GM12878 (cell line): ENCODE data around the gene PIGN. TPM values are rescaled to one million over a fixed set of nuclear protein-coding genes. Genes with fewer than 3 reads are reported as not detected.

Experiments
- ATAC-seq: fragments of 200-7000 bp; cut with Tn5 transposase; 3 replicates; pipeline ENCODE4 v1.9.1; 2020; ENCODE audit warnings: mild to moderate bottlenecking, moderate library complexity
- BruUV-seq: library from RNA; stranded (reverse); fragments of 400-500 nt; replicated peaks from 2 replicates; lab custom pipeline; 2021; lab: Mats Ljungman, UMichigan
- CTCF ChIA-PET: fragments of 300-600 bp; sonication (Branson Sonifier 250); formaldehyde crosslinking; extraction: SDS; loops from one replicate; lab custom pipeline; 2021; ENCODE audit warnings: inconsistent platforms; lab: Yijun Ruan, JAX
- POLR2A ChIA-PET: fragments of 350-600 bp; formaldehyde crosslinking; extraction: SDS; loops from one replicate; lab custom pipeline; 2021; ENCODE audit warnings: inconsistent platforms; lab: Charles Lee
- RAD21 ChIA-PET: fragments of 300-600 bp; sonication (Branson Sonifier 250); formaldehyde crosslinking; loops from one replicate; lab custom pipeline; 2023; ENCODE audit warnings: antibody characterized with exemption; ENCODE audit not compliant: unreplicated experiment; lab: Charles Lee
- SMC1A ChIA-PET: fragments of 300-600 bp; sonication (Branson Sonifier 250); formaldehyde crosslinking; loops from one replicate; lab custom pipeline; 2023; ENCODE audit not compliant: unreplicated experiment, uncharacterized antibody; lab: Charles Lee
- DNase-seq: peaks from one replicate; pipeline ENCODE4 v3.0.0-alpha.2; 2011; ENCODE audit warnings: low read depth, low spot score
- FAIRE-seq: peaks from 3 replicates; lab custom pipeline; 2011; peaks lifted over from hg19 to GRCh38; lab: Jason Lieb, UNC
- H2AFZ ChIP-seq: 2 replicates; pipeline ENCODE4 v1.6.0; 2011; ENCODE audit warnings: low read depth, low read length, control low read depth; ENCODE audit not compliant: control insufficient read depth
- H3K27ac ChIP-seq: 2 replicates; pipeline ENCODE4 v1.5.1; 2011; ENCODE audit warnings: control low read depth; ENCODE audit not compliant: control insufficient read depth, insufficient read depth
- H3K27me3 ChIP-seq, 2 experiments: replicated peaks in 1 of 2; 2 replicates each; pipeline versions ENCODE4 v1.6.0 to v1.6.1; 2011; ENCODE audit warnings: low read length in 1 of 2; ENCODE audit not compliant: control insufficient read depth in 2 of 2, insufficient read depth in 2 of 2
- H3K36me3 ChIP-seq, 2 experiments: 2 replicates each; pipeline ENCODE4 v1.5.1; 2011; ENCODE audit warnings: low read length in 1 of 2; ENCODE audit not compliant: control insufficient read depth in 2 of 2, insufficient read depth in 2 of 2
- H3K4me1 ChIP-seq: 2 replicates; pipeline ENCODE4 v1.6.1; 2011; ENCODE audit warnings: mild to moderate bottlenecking, low read length, moderate library complexity, mixed read lengths; ENCODE audit not compliant: control insufficient read depth, insufficient read depth
- H3K4me2 ChIP-seq: 2 replicates; pipeline ENCODE4 v1.6.0; 2011; ENCODE audit warnings: control low read depth; ENCODE audit not compliant: control insufficient read depth, insufficient read depth
- H3K4me3 ChIP-seq: fragments of 200-600 bp; sonication (generic); 2 replicates; pipeline ENCODE4 v1.5.1; 2016
- H3K79me2 ChIP-seq: 2 replicates; pipeline ENCODE4 v1.6.0; 2011; ENCODE audit warnings: low read length; ENCODE audit not compliant: control insufficient read depth, insufficient read depth
- H3K9ac ChIP-seq: 2 replicates; pipeline ENCODE4 v1.8.0; 2011; ENCODE audit warnings: low read length, control low read depth, mixed read lengths; ENCODE audit not compliant: control insufficient read depth, insufficient read depth
- H3K9me3 ChIP-seq: replicated peaks from 3 replicates; pipeline ENCODE4 v1.5.1; 2011; ENCODE audit warnings: mild to moderate bottlenecking, low read length; ENCODE audit not compliant: control insufficient read depth, insufficient read depth
- H4K20me1 ChIP-seq: 2 replicates; pipeline ENCODE4 v1.6.0; 2011; ENCODE audit not compliant: control insufficient read depth, insufficient read depth
- CHD2 ChIP-seq: IDR thresholded peaks from 2 replicates; pipeline ENCODE4 v1.6.1; 2011; ENCODE audit warnings: low read depth, low read length, improper control_type of control experiment, borderline replicate concordance
- GABPA ChIP-seq: IDR thresholded peaks from 2 replicates; pipeline ENCODE4 v1.6.1; 2014; ENCODE audit warnings: antibody characterized with exemption, low read depth, mild to moderate bottlenecking, inconsistent platforms
- HSF1 ChIP-seq: fragments of 150-350 bp; IDR thresholded peaks from 2 replicates; pipeline ENCODE4 v1.6.1; 2014; ENCODE audit warnings: mild to moderate bottlenecking, low read depth, low read length
- IKZF1 ChIP-seq: fragments of 450-650 bp; conservative IDR thresholded peaks from 2 replicates; pipeline ENCODE4 v1.6.1; 2017; ENCODE audit warnings: antibody characterized with exemption, mild to moderate bottlenecking
- IKZF2 ChIP-seq, 2 experiments: fragments of 450-650 bp; IDR thresholded peaks; 2 replicates each; pipeline ENCODE4 v1.6.1; 2017; ENCODE audit warnings: mild to moderate bottlenecking in 2 of 2, moderate library complexity in 2 of 2
- JUNB ChIP-seq: IDR thresholded peaks from 2 replicates; pipeline ENCODE4 v1.6.1; 2016; ENCODE audit warnings: antibody characterized with exemption, mild to moderate bottlenecking
- JUND ChIP-seq: IDR thresholded peaks from 2 replicates; pipeline ENCODE4 v1.6.1; 2012; ENCODE audit warnings: low read depth, mild to moderate bottlenecking, low read length, improper control_type of control experiment, moderate library complexity
- KAT2A ChIP-seq: conservative IDR thresholded peaks from 2 replicates; pipeline ENCODE4 v1.6.1; 2011; ENCODE audit warnings: low read depth, low read length; ENCODE audit not compliant: control insufficient read depth
- KDM1A ChIP-seq: fragments of 200-600 bp; sonication (generic); IDR thresholded peaks from 2 replicates; pipeline ENCODE4 v1.6.1; 2016; ENCODE audit warnings: borderline replicate concordance
- MTA3 ChIP-seq: IDR thresholded peaks from 2 replicates; pipeline ENCODE4 v1.6.1; 2012; ENCODE audit warnings: low read length, inconsistent platforms, borderline replicate concordance
- MYB ChIP-seq: fragments of 150-350 bp; IDR thresholded peaks from 2 replicates; pipeline ENCODE4 v1.6.1; 2014; ENCODE audit warnings: mild to moderate bottlenecking, low read depth, low read length, borderline replicate concordance
- NR2C1 ChIP-seq: fragments of 450-650 bp; IDR thresholded peaks from 2 replicates; pipeline ENCODE4 v1.6.1; 2017; ENCODE audit warnings: antibody characterized with exemption, mild to moderate bottlenecking, moderate library complexity
- NR2F1 ChIP-seq: fragments of 450-650 bp; conservative IDR thresholded peaks from 2 replicates; pipeline ENCODE4 v1.6.1; 2017; ENCODE audit warnings: mild to moderate bottlenecking
- RAD21 ChIP-seq: IDR thresholded peaks from 2 replicates; pipeline ENCODE4 v1.6.1; 2011; ENCODE audit warnings: mild to moderate bottlenecking, low read depth, low read length, moderate library complexity; ENCODE audit not compliant: insufficient read depth
- RAD51 ChIP-seq: fragments of 450-650 bp; IDR thresholded peaks from 2 replicates; pipeline ENCODE4 v1.6.1; 2016; ENCODE audit warnings: moderate library complexity, mild to moderate bottlenecking, inconsistent platforms
- SIX5 ChIP-seq: IDR thresholded peaks from 2 replicates; pipeline ENCODE4 v1.6.1; 2011; ENCODE audit warnings: mild to moderate bottlenecking, low read depth, low read length, moderate library complexity; ENCODE audit not compliant: severe bottlenecking
- ZNF24 ChIP-seq: fragments of 450-650 bp; IDR thresholded peaks from 2 replicates; pipeline ENCODE4 v1.6.1; 2017; ENCODE audit warnings: antibody characterized with exemption, mild to moderate bottlenecking
- WGBS: methylation state at CpG from one replicate; pipeline ENCODE4 v1.1.6; 2016; ENCODE audit warnings: low lambda C conversion rate; ENCODE audit not compliant: insufficient replicate concordance, insufficient coverage; ENCODE audit errors: missing lambda C conversion rate; 5-methylcytosine and 5-hydroxymethylcytosine counted together
- in situ Hi-C: fragments of 300-500 bp; cut with MboI; formaldehyde crosslinking; loops from 9 replicates; pipeline ENCODE4 v1.14.3; 2018; ENCODE audit warnings: mixed read lengths
- intact Hi-C: fragments of 100-400 bp; cut with micrococcal nuclease; formaldehyde crosslinking; loops from one replicate; pipeline ENCODE4 v1.14.2; 2022; ENCODE audit not compliant: unreplicated experiment
- polyA plus RNA-seq, 11 experiments: library from polyadenylated mRNA; depleted of rRNA in 4 of 11; unstranded in 6 of 11; stranded (reverse) in 5 of 11; fragments of >200 nt; fragmentation: Nextera tagmentation in 4 of 11; fragmentation: Illumina TruSeq in 1 of 11; extraction: Ambion mirVana in 4 of 11; extraction: Trizol in 1 of 11; gene quantifications; 1 replicate in 1 of 11; 2 replicates in 10 of 11; pipeline versions ENCODE4 v1.2.1 to v1.2.3, GENCODE V29; 2011 to 2016; ENCODE audit warnings: inconsistent platforms in 2 of 11, missing spikeins in 2 of 11, low read depth in 1 of 11
- total RNA-seq, 4 experiments: library from RNA; depleted of rRNA in 3 of 4; stranded (reverse); fragments of >200 nt in 3 of 4; fragmentation: Illumina TruSeq in 1 of 4; extraction: Trizol in 1 of 4; gene quantifications; 2 replicates each; pipeline versions ENCODE4 v1.2.1 to v1.2.3, GENCODE V29; 2013 to 2021
- TF ChIP-seq, protein P1 (sequence below): fragments of 450-650 bp; IDR thresholded peaks from 2 replicates; pipeline ENCODE4 v1.6.1; 2017; ENCODE audit warnings: mild to moderate bottlenecking, moderate library complexity

The PIGN gene
- total and polyA plus RNA-seq, 10 of the 15 experiments (the other 5 are each of a cell fraction or from before 2014, with no cell fraction given), result 6.9 to 25.4 (median 18.7) TPM

DNA sequence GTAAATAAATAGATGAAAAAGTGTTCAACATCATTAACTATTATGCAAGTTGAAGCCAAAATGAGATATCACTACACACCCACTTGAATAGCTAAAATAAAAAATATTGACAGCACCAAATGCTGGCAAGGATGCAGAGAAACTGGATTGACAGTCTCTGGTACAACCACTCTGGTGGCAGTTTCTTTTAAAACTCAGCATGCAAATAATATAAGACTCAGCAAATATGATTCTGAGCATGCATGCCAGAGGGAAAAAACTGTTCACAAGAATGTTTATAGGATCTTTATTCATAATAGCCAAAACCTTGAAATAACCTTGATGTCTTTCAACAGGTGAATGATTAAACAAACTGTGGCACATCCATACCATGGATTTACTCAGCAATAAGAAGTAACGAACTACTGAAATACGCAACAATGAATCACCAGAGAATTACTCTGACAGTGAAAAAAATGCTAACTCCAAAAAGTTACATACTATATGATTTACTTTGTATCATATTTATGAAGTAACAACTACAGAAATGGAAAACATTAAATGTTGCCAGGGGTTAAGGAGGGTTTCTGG lies 131.8 kb downstream of the PIGN start:
- ChIA-PET POLR2A (interaction anchor here (0.6 kb wide), 1 partner anchor 1663 kb away, joined by 3 read pairs; no protein-coding TSS in a partner anchor), RAD21 (no interaction called here), SMC1A (interaction anchor here (0.7 kb wide), 1 partner anchor 24 kb away, joined by 4 read pairs; no protein-coding TSS in a partner anchor), CTCF (interaction anchor here (1.6 kb wide), 1 partner anchor 77 kb away, joined by 3 read pairs; no protein-coding TSS in a partner anchor)
- H3K27ac ChIP-seq, result no peak overlapping the region
- FAIRE-seq, result no peak
- H3K9ac ChIP-seq, result no peak overlapping the region
- intact Hi-C loops, result no loop called here
- no peaks in the 10 kb centered on the region for H3K9me3 ChIP-seq
- no peaks in the 10 kb centered on the region for H3K79me2 ChIP-seq
- H3K4me2 ChIP-seq, result no peak overlapping the region
- DNase-seq, result no peak
- no peak overlapping the region for H2AFZ ChIP-seq
- in situ Hi-C loops, result no loop called here
- BruUV-seq, result no TSS peak
- no peak overlapping the region for H3K4me3 ChIP-seq
- ATAC-seq, result no peak
- no peaks in the 10 kb centered on the region for H3K4me1 ChIP-seq
- 93% methylated on average over 2 of the region's 2 CpGs for WGBS
- H3K36me3 ChIP-seq, result no peaks in the 10 kb centered on the region
- TF ChIP-seq ZNF24 (no peak), GABPA (no peak), MTA3 (no peak), HSF1 (no peak), CHD2 (no peak), KDM1A (no peak), RAD21 (no peak), NR2F1 (no peak), NR2C1 (no peak), RAD51 (no peak), JUNB (no peak), MYB (no peak), IKZF1 (no peak), SIX5 (no peak), IKZF2 (IDR thresholded peaks at IDR 0.05) (no peak), KAT2A (no peak), JUND (no peak)
- TF ChIP-seq, protein P1, sequence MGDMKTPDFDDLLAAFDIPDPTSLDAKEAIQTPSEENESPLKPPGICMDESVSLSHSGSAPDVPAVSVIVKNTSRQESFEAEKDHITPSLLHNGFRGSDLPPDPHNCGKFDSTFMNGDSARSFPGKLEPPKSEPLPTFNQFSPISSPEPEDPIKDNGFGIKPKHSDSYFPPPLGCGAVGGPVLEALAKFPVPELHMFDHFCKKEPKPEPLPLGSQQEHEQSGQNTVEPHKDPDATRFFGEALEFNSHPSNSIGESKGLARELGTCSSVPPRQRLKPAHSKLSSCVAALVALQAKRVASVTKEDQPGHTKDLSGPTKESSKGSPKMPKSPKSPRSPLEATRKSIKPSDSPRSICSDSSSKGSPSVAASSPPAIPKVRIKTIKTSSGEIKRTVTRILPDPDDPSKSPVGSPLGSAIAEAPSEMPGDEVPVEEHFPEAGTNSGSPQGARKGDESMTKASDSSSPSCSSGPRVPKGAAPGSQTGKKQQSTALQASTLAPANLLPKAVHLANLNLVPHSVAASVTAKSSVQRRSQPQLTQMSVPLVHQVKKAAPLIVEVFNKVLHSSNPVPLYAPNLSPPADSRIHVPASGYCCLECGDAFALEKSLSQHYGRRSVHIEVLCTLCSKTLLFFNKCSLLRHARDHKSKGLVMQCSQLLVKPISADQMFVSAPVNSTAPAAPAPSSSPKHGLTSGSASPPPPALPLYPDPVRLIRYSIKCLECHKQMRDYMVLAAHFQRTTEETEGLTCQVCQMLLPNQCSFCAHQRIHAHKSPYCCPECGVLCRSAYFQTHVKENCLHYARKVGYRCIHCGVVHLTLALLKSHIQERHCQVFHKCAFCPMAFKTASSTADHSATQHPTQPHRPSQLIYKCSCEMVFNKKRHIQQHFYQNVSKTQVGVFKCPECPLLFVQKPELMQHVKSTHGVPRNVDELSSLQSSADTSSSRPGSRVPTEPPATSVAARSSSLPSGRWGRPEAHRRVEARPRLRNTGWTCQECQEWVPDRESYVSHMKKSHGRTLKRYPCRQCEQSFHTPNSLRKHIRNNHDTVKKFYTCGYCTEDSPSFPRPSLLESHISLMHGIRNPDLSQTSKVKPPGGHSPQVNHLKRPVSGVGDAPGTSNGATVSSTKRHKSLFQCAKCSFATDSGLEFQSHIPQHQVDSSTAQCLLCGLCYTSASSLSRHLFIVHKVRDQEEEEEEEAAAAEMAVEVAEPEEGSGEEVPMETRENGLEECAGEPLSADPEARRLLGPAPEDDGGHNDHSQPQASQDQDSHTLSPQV, result no peak
- no peaks in the 10 kb centered on the region for H3K27me3 ChIP-seq
- no peaks in the 10 kb centered on the region for H4K20me1 ChIP-seq
